RPMI8226 (cell line): ENCODE results near the gene NR3C1.

ENCODE experiments used
- DNase-seq: peaks from one replicate; pipeline ENCODE4 v3.0.0-alpha.2; 2015

NR3C1 gene

DNA sequence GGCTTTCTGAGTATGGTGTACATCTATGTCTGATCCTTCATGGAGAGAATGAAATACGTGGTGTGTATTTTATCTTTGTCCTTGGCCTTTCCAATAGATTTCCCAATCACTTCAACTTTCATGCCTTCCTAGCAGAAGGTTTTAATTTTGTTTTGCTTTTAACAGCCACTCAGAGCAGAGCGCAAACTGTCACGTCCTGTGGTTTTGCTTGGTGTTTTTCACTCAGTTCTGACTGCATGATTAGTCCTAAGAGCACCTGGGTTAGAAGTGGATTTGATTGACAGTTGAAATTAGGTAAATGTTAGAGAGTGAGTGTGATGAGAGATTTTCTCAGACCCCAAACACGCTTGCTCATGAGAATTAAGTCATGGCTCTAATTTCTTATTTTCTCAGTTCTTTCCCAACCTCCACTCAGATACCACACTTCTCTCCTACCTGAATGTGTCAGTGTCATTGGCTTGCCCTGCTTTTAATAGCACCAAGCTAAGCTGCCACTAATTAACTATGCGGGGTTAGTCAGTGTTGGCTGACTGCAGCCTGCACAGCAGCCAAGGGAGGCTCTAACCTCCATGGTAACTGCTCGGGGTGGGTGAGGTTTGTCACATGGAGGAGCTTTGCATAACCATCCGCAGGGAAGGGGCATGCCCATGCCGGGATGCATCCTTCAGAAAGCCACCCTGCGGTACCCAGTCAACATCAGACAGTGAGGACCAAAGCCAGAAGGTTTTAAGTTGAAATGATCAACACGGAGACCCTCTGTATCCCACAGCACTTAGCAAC lies 173.4 kb downstream of the NR3C1 start:
- peak; percentile 79 for DNase-seq

DNA sequence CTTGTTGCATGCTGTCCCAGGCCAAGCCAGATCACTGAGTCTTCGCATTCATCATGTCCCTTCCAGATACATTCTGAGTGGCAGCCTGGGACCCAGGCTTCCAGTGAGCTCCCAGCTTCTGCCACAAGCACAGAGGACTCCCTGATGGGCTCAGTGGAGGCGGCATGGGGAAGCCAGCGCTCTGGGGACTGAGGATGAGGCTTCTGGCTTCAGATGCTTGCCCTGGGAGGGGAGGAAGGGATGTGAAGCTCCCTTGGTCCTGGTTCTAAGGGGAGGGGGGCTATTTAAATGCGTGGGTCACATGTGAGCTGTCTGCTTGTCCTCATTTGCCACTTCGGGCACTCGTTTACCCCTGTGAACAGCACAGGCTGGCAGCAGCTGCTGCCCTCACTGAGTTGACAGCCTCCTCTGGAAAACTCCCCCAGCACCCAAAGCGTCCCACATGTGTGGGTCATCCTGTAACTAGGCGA lies 174.0 kb downstream of the NR3C1 start:
- peak; percentile 70 for DNase-seq

DNA sequence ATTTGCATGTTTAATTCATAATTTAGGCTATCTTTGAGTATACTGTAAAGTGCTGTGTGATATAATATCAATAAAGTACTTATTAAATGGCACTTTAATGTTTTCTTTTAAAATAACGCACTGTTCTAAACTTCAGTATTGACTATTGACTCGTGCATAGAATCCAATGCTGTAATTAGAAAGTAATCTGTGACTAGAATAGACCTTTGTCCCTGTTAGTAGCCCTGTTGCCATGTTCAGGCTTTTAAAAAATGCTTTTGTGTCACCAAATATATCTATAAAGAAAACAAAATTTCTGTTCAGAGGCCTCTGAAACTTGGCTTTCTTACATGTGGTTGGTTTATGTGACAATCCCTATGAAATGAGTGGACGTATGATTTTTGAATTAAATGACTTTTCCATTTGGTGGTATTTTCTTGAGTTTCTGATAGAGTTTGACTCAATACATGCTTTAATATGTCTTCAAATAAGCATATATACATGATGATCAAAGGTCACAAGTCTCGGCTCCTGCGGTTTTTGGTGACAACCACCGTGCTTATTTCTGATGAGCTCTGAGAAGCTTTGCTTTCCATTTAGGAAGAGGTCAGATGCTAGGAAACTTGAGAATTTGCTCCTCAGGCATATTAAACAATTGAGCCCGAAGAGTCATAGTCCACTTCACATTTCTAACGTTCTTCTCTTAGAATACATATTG lies 174.7 kb downstream of the NR3C1 start:
- DNase-seq: no peak
